Uterus (tissue), 2 donors: Measurements from ENCODE around the gene BRD3.

ENCODE experiments used
- POLR2A ChIP-seq, 2 donors: fragments of 450-650 bp; IDR thresholded peaks; one replicate each; pipeline ENCODE4 v1.6.1; 2016; ENCODE audit warnings: antibody characterized with exemption in 2 of 2, mild to moderate bottlenecking in 1 of 2, moderate library complexity in 1 of 2
- TF ChIP-seq, protein P1 (sequence below), 4 experiments: fragments of 200-600 bp in 2 of 4; fragments of 450-650 bp in 2 of 4; sonication (generic) in 2 of 4; IDR thresholded peaks; one replicate each; pipeline ENCODE4 v1.5.1; 2016 to 2019; ENCODE audit warnings: antibody characterized with exemption in 4 of 4, mild to moderate bottlenecking in 2 of 4, moderate library complexity in 1 of 4

DNA sequence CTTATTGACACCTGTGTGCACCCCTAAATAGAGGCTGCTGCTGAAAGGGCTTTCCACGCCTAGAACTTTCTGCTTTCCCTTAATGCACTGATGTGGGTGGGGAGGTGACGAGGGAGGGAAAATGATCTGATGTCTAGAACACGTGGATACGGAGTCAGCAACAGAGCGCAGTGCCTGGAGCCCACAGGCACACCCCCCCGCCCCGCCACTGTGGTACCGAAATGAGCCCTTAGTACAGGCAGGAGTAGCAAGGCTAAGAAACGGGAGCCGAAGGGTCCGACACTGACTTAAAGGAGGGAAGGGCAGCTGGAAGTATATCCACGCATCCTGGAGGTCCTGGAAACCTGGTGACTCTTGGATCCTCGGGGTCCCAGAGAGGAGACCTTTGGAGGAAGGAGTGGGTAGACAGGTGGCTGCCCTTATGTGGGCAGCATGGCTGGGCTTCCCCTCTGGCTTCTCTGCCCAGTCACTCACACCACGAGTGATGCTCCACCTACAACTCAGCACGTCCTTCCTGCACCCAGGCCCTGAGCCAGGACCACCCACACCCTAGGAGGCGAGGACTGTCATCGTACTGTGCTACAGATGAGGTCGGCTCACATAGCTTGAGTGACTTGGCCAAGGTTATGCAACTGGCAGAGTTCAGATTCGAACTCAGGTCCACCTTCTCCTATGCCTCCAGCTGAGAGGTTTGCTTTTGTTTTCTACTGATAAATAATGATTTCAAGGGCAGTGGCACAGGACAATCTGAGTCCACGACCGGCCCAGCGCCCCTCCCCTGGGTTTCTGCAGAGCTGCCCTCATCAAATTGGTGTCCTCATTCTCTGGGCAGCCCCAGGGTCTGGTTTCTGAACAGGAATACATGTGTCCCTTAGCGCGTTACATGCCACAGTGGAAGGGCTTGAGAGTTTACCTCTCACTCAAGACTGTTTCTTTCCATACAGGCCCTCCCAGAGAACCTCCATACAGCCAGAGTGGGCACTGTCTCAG is 71.0 kb downstream of the BRD3 start:
- TF ChIP-seq, protein P1, sequence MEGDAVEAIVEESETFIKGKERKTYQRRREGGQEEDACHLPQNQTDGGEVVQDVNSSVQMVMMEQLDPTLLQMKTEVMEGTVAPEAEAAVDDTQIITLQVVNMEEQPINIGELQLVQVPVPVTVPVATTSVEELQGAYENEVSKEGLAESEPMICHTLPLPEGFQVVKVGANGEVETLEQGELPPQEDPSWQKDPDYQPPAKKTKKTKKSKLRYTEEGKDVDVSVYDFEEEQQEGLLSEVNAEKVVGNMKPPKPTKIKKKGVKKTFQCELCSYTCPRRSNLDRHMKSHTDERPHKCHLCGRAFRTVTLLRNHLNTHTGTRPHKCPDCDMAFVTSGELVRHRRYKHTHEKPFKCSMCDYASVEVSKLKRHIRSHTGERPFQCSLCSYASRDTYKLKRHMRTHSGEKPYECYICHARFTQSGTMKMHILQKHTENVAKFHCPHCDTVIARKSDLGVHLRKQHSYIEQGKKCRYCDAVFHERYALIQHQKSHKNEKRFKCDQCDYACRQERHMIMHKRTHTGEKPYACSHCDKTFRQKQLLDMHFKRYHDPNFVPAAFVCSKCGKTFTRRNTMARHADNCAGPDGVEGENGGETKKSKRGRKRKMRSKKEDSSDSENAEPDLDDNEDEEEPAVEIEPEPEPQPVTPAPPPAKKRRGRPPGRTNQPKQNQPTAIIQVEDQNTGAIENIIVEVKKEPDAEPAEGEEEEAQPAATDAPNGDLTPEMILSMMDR (IDR thresholded peaks at IDR 0.05), result no peak
- no peak for TF ChIP-seq POLR2A (IDR thresholded peaks at IDR 0.05)
